NOMO-1 treated with dmso at 0.1 percent for 144 hours (cell line): Measurements from ENCODE around the gene AXIN2.

Source experiments
- DNase-seq: peaks from one replicate; lab custom pipeline; 2025; ENCODE audit not compliant: unreplicated experiment; lab: John Stamatoyannopoulos, UW

AXIN2 gene, protein sequence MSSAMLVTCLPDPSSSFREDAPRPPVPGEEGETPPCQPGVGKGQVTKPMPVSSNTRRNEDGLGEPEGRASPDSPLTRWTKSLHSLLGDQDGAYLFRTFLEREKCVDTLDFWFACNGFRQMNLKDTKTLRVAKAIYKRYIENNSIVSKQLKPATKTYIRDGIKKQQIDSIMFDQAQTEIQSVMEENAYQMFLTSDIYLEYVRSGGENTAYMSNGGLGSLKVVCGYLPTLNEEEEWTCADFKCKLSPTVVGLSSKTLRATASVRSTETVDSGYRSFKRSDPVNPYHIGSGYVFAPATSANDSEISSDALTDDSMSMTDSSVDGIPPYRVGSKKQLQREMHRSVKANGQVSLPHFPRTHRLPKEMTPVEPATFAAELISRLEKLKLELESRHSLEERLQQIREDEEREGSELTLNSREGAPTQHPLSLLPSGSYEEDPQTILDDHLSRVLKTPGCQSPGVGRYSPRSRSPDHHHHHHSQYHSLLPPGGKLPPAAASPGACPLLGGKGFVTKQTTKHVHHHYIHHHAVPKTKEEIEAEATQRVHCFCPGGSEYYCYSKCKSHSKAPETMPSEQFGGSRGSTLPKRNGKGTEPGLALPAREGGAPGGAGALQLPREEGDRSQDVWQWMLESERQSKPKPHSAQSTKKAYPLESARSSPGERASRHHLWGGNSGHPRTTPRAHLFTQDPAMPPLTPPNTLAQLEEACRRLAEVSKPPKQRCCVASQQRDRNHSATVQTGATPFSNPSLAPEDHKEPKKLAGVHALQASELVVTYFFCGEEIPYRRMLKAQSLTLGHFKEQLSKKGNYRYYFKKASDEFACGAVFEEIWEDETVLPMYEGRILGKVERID

GRCh38 chr17:65561452-65562205 is at the start of gene AXIN2:
Gene AXIN2 (minus strand): TSS chr17:65561648. CDS start chr17:65558620, 3,028 bp downstream.
- peak; percentile 66 for DNase-seq

DNA sequence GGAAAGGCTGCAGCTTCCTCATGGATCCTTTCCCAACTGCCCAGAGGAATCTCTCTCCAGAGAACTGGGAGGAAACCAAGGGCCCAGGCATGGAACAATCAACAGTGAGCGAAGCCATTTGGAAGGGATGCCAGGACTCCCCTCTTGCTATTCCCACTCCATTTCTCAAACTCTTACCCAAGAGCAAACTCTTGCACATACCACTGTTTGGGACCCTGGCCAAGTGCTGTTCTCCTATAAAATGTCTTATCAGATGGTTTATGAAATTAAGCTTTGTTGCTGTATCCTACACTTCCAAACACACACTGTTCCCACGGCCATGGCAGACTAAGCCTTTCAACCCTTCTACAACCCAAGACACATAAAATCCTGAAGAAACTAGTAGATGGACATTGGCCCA is 48.3 kb upstream of the AXIN2 start:
- DNase-seq = no peak

- no peak for DNase-seq
Observed at GRCh38 chr17:65609286-65609685, 47.8 kb upstream of the AXIN2 start.

GRCh38 chr17:65604070-65604469 is 42.6 kb upstream of the AXIN2 start:
- DNase-seq = no peak

DNA sequence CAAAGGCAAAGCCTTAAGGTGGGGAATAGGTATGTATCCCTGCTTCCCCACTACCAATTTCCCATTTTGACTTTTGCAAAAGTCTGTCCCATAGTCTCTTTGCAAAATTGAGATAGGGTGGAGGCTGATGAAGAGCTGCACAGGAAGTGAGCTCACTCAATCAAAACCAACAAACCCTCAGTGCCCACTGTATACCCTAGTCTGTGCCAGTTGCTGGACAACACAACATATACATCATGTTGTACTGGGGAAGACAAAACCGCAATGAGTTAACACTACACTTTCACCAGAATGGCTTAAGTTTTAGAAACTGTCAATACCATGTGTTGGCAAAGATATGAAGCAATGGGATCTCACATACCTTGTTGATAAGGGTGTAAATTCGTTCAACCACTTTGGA is 40.4 kb upstream of the AXIN2 start:
- DNase-seq = no peak

DNA sequence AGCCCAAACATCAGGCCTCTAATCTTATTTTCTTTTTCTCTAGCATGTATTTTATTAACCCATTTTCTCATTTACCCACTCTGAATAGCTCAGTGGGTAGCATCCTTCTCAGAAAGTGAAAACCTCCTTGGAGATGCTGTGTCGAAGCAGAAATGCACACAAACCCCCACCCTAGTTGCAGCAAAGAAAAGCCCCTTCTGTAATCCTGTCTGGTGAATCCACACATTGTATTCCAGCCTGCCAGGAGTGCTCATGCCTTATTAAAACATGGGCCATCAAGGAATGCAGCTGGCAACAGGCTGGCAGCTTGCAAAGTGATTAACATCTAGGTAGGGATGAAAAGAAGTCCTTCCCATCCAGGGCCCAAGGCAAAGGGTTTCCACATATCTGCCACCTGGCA is 39.7 kb upstream of the AXIN2 start:
- no peak for DNase-seq

GRCh38 chr17:65600518-65600917 is 39.1 kb upstream of the AXIN2 start:
- no peak for DNase-seq

GRCh38 chr17:65599650-65600049 is 38.2 kb upstream of the AXIN2 start:
- no peak for DNase-seq

DNA sequence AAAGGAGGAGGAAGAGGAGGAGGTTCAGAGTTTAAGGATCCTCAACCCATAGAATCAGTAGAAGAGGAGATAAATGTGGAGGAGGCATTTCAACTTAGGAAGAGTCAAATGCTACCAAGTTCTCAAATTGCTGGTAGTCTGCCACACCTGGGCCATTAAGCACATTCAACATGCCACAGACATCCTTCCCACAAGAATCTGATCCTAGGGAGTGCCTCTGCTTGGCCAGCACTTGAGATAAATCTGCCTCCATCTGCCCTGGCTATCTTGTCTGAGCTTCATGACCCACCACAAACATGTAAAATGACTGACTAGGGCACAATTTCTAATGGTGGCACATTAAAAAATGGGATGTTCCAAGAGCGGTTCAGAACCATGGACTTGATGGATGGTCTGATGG is 37.3 kb upstream of the AXIN2 start:
- no peak for DNase-seq

GRCh38 chr17:65595071-65595656 is 33.7 kb upstream of the AXIN2 start:
- no peak for DNase-seq

DNA sequence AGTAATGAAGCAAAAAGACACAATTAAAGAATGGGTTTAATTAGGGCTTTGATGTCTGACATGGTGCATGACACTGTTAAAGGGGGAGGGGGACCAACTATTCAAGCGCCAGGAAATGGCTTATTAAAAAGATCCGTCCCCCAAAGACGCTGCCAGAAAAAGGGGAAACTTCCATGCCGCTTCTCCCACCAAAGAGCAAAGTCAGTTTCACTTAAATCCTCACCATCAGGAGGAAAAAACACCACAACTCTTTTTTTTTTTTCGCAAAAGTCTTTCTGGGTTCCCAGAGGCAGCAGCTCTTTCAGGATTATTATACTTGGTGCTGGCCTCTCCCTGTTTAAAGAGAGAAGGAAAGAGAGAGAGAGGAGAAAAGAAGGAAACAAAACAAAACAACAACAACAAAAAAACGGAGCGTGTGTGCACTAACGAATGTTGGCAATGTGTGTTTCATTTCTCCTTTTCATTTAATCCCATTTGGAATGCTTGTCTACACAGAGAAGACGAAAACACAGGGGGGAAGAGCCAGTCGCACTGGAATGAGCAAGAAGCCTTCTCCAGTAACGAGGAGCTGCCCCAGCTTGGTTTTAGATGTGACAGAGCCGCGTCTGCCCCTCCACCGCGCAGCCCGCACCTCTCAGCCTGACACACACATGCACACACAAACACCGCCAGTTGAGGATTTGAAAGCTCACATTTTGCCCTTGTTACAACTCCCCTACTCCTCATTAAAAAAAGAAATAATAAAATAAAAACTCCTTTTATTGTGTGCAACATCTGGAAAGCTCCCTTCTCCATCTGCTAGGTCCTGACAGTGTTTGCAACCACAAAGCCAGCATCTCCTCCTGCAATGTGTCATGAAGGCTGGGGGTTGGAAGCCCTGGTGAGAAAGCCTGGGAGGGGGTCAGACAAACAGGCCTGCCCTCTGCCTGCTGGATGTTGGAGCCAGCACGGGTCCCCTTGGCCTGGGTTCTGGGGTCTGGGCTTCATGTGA is 32.7 kb upstream of the AXIN2 start:
- no peak for DNase-seq

- no peak for DNase-seq
Observed at GRCh38 chr17:65593092-65593854, 31.8 kb upstream of the AXIN2 start.

- DNase-seq = no peak
Observed at GRCh38 chr17:65592125-65592965, 30.9 kb upstream of the AXIN2 start.

- DNase-seq = no peak
Observed at GRCh38 chr17:65589321-65589720, 27.9 kb upstream of the AXIN2 start.

GRCh38 chr17:65588181-65588808 is 26.8 kb upstream of the AXIN2 start:
- DNase-seq = no peak

DNA sequence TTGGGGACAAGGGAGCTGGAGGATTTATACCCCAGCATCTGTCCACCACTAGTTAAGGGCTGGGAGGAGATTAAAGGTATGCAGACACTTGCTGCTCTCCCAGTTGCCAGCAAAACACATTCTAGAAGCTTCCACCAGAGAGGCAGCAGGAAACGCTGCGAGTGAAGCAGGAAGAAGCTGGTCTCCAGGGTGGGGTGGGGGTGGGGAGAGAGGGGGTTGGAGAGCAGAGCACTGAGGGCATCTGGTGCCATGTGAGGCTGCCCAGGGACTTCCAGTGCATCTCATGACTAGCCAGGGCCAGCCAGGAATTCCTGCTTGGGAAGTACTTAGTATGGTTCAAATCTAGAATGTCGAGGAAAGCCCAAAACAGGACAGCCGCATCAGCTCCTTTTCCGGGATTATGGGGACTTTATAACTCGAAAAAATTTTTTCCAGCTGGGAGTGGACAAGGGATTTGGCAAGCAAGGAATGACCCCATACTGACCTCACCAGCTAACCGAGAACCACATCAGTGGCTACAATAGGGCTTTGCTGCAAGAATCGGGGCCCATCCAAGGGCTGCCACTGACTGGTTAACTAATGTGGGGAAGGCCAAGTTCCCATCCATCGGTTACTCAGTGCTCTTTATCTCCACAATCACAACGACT is 26.2 kb upstream of the AXIN2 start:
- DNase-seq = no peak

- DNase-seq = no peak
Observed at GRCh38 chr17:65586899-65587298, 25.5 kb upstream of the AXIN2 start.
